ENCODE results near the gene CYTH1. TPM values are rescaled to one million over a fixed set of nuclear protein-coding genes. Genes with fewer than 3 reads are reported as not detected.

CYTH1 gene
- total RNA-seq, 6 donors from 2014 or later, result 113 to 295 (median 121) TPM

DNA sequence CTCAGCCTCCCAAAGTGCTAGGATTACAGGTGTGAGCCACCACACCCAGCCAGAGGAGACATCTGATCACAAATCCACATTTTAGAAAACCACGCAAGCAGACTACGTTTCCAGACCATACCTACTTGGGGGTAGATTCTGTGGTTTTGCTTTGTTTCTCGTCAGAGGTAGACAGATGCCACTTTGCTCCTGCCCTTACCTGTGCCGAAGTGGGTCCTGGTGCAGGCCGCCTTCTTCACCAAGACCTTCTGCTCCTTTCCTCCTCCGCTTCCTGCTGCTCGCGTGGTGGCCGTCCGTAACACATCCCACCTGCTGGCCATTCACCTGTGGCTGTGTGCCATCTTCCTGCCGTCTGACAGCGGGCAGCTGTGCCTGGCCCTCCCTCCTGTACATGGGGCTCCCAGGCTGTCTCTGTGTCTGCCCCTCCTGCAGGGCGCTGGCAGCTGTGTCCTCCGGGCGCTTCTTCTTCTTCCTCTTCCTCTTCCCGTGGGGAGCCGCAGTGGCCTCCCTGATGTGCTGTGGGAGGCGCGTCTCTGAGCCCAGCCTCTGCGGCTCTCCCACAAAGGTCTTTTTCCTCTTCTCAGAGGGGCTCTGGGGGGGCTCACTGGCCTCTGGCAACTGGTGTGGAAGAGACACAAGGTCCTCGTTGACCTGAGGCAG is 21.2 kb upstream of the CYTH1 start:
- Histone ChIP-seq H3K9me3 (no peaks in the 10 kb centered on the region), H3K4me1 (peaks cover 0 to 23% (median 5%) of the 10 kb centered on the region in 4 donors), H3K36me3 (peaks cover 8 to 90% (median 58%) of the 10 kb centered on the region in 4 donors), H3K27ac (peak overlapping the region in 1 of 4 donors; percentile 30), H3K4me3 (no peak overlapping the region), H3K27me3 (no peaks in the 10 kb centered on the region)
- DNase-seq, result no peak
- ATAC-seq (ENCODE audit: low FRiP score in 2 of 2), result no peak
- TF ChIP-seq POLR2AphosphoS5 (IDR thresholded peaks at IDR 0.05) (no peak), CTCF (IDR thresholded peaks at IDR 0.05) (no peak), POLR2A (IDR thresholded peaks at IDR 0.05) (no peak), EP300 (IDR thresholded peaks at IDR 0.05) (no peak)
- WGBS, 2 donors, result 75 to 83% methylated on average over 16 to 21 of the region's 21 CpGs

DNA sequence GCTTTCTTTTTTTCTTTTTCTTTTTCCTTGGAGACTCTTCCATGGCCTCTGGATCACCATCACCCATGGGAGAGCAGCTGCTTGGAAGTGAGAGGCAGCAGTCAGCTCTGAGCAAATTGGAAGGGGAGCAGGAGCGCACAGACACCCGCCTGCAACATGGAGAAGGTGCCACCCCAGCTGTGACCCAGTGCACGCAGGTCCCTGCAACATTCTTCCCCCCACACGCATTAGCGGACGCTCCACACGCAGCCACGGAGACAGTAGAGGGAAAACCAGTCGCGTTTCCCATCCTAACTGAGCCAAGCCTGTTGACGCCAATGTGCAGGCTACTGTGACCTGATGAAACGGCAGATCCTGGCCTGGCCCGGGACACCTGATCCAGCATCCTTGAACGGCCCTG is 20.4 kb upstream of the CYTH1 start:
- no peak overlapping the region for H3K4me3 ChIP-seq
- H3K4me1 ChIP-seq, result peaks cover 3 to 27% (median 5%) of the 10 kb centered on the region in 4 donors
- DNase-seq, result no peak
- no peak for ATAC-seq (ENCODE audit: low FRiP score in 2 of 2)
- WGBS, 2 donors, result 96 to 97% methylated on average over 14 of the region's 14 CpGs
- H3K9me3 ChIP-seq, result no peaks in the 10 kb centered on the region
- TF ChIP-seq CTCF (IDR thresholded peaks at IDR 0.05) (no peak), EP300 (IDR thresholded peaks at IDR 0.05) (no peak), POLR2A (IDR thresholded peaks at IDR 0.05) (no peak), POLR2AphosphoS5 (IDR thresholded peaks at IDR 0.05) (no peak)
- no peak overlapping the region for H3K27ac ChIP-seq
- peaks cover 6 to 90% (median 62%) of the 10 kb centered on the region in 4 donors for H3K36me3 ChIP-seq
- no peaks in the 10 kb centered on the region for H3K27me3 ChIP-seq

GRCh38 chr17:78802008-78802407 is 19.9 kb upstream of the CYTH1 start:
- Histone ChIP-seq H3K27ac (no peak overlapping the region), H3K4me3 (no peak overlapping the region), H3K9me3 (no peaks in the 10 kb centered on the region), H3K36me3 (peaks cover 2 to 90% (median 62%) of the 10 kb centered on the region in 4 donors), H3K27me3 (no peaks in the 10 kb centered on the region), H3K4me1 (peaks cover 5 to 30% (median 8%) of the 10 kb centered on the region in 4 donors)
- WGBS, 2 donors, result 88 to 94% methylated on average over 18 to 26 of the region's 30 CpGs
- TF ChIP-seq EP300 (IDR thresholded peaks at IDR 0.05) (no peak), POLR2AphosphoS5 (IDR thresholded peaks at IDR 0.05) (no peak), POLR2A (IDR thresholded peaks at IDR 0.05) (no peak), CTCF (IDR thresholded peaks at IDR 0.05) (no peak)
- ATAC-seq (ENCODE audit: low FRiP score in 2 of 2) (no peak), DNase-seq (no peak)

- peaks cover 4 to 90% (median 58%) of the 10 kb centered on the region in 4 donors for H3K36me3 ChIP-seq
- peak overlapping the region in 1 of 4 donors; percentile 14 for H3K27ac ChIP-seq
Observed at GRCh38 chr17:78800132-78800931, 18.3 kb upstream of the CYTH1 start.

More at GRCh38 chr17:78800132-78800931, 18.3 kb upstream of the CYTH1 start:
- H3K9me3 ChIP-seq, result no peaks in the 10 kb centered on the region
- 83 to 94% methylated on average over 11 to 18 of the region's 18 CpGs for WGBS, 2 donors
- DNase-seq, result peak in 1 of 2 donors; percentile 76
- H3K4me1 ChIP-seq, result peaks cover 10 to 32% (median 16%) of the 10 kb centered on the region in 4 donors
- TF ChIP-seq POLR2A (IDR thresholded peaks at IDR 0.05), result no peak
- TF ChIP-seq EP300 (IDR thresholded peaks at IDR 0.05), result no peak
- TF ChIP-seq POLR2AphosphoS5 (IDR thresholded peaks at IDR 0.05), result no peak
- no peak for TF ChIP-seq CTCF (IDR thresholded peaks at IDR 0.05)
- H3K4me3 ChIP-seq, result no peak overlapping the region
- no peaks in the 10 kb centered on the region for H3K27me3 ChIP-seq
- ATAC-seq (ENCODE audit: low FRiP score in 2 of 2), result no peak

All from upper lobe of left lung (tissue), 6 donors.